HEK293 (cell line): ENCODE results near the gene NPTXR.

Experiments used
- GLI2 ChIP-seq: fragments of 450-650 bp; formaldehyde crosslinking; IDR thresholded peaks from 2 replicates; pipeline ENCODE4; 2017; ENCODE audit warnings: missing biosample characterization, missing genetic modification characterization, low read depth, borderline replicate concordance
- RBAK ChIP-seq: fragments of 450-650 bp; formaldehyde crosslinking; IDR thresholded peaks from 2 replicates; pipeline ENCODE4 v1.5.1; 2016; ENCODE audit warnings: missing biosample characterization, missing genetic modification characterization
- REST ChIP-seq: fragments of 450-650 bp; formaldehyde crosslinking; IDR thresholded peaks from 2 replicates; pipeline ENCODE4 v1.5.1; 2016; ENCODE audit warnings: missing biosample characterization, missing genetic modification characterization
- ZBTB1 ChIP-seq: fragments of 450-650 bp; formaldehyde crosslinking; IDR thresholded peaks from 2 replicates; pipeline ENCODE4 v1.5.1; 2016; ENCODE audit warnings: missing biosample characterization, missing genetic modification characterization
- ZBTB21 ChIP-seq: fragments of 450-650 bp; formaldehyde crosslinking; IDR thresholded peaks from 2 replicates; pipeline ENCODE4 v1.5.1; 2017; ENCODE audit warnings: missing biosample characterization, missing genetic modification characterization
- ZBTB8A ChIP-seq: fragments of 450-650 bp; formaldehyde crosslinking; IDR thresholded peaks from 2 replicates; pipeline ENCODE4 v1.5.1; 2016; ENCODE audit warnings: missing biosample characterization, missing genetic modification characterization
- ZFP37 ChIP-seq: fragments of 450-650 bp; formaldehyde crosslinking; IDR thresholded peaks from 2 replicates; pipeline ENCODE4 v1.5.1; 2016; ENCODE audit warnings: missing biosample characterization, missing genetic modification characterization
- ZNF140 ChIP-seq: fragments of 450-650 bp; formaldehyde crosslinking; IDR thresholded peaks from 2 replicates; pipeline ENCODE4 v1.5.1; 2016; ENCODE audit warnings: missing biosample characterization, missing genetic modification characterization
- ZNF266 ChIP-seq: fragments of 450-650 bp; formaldehyde crosslinking; IDR thresholded peaks from 2 replicates; pipeline ENCODE4 v1.5.1; 2016; ENCODE audit warnings: missing biosample characterization, missing genetic modification characterization, low read depth
- ZNF292 ChIP-seq: fragments of 450-650 bp; formaldehyde crosslinking; IDR thresholded peaks from 2 replicates; pipeline ENCODE4 v1.5.1; 2016; ENCODE audit warnings: low read depth, missing biosample characterization, missing genetic modification characterization, borderline replicate concordance
- ZNF394 ChIP-seq: fragments of 450-650 bp; formaldehyde crosslinking; IDR thresholded peaks from 2 replicates; pipeline ENCODE4 v1.5.1; 2016; ENCODE audit warnings: missing biosample characterization, missing genetic modification characterization, mild to moderate bottlenecking, moderate library complexity, borderline replicate concordance
- ZNF426 ChIP-seq: fragments of 450-650 bp; formaldehyde crosslinking; IDR thresholded peaks from 2 replicates; pipeline ENCODE4 v1.5.1; 2017; ENCODE audit warnings: missing biosample characterization, missing genetic modification characterization, mild to moderate bottlenecking, inconsistent platforms, moderate library complexity
- ZNF529 ChIP-seq: fragments of 450-650 bp; formaldehyde crosslinking; IDR thresholded peaks from 2 replicates; pipeline ENCODE4 v1.5.1; 2017; ENCODE audit warnings: missing genetic modification characterization, missing biosample characterization; ENCODE audit not compliant: insufficient replicate concordance
- ZNF558 ChIP-seq: fragments of 450-650 bp; formaldehyde crosslinking; IDR thresholded peaks from 2 replicates; pipeline ENCODE4 v1.5.1; 2016; ENCODE audit warnings: missing biosample characterization, missing genetic modification characterization
- ZNF623 ChIP-seq: fragments of 450-650 bp; formaldehyde crosslinking; IDR thresholded peaks from 2 replicates; pipeline ENCODE4 v1.5.1; 2016; ENCODE audit warnings: missing biosample characterization, missing genetic modification characterization
- ZNF639 ChIP-seq: fragments of 450-650 bp; formaldehyde crosslinking; IDR thresholded peaks from 2 replicates; pipeline ENCODE4 v1.5.1; 2016; ENCODE audit warnings: missing biosample characterization, missing genetic modification characterization
- ZNF664 ChIP-seq: fragments of 450-650 bp; formaldehyde crosslinking; IDR thresholded peaks from 2 replicates; pipeline ENCODE4 v1.5.1; 2016; ENCODE audit warnings: missing biosample characterization, missing genetic modification characterization
- ZXDB ChIP-seq: fragments of 450-650 bp; formaldehyde crosslinking; IDR thresholded peaks from 2 replicates; pipeline ENCODE4 v1.5.1; 2016; ENCODE audit warnings: missing biosample characterization, missing genetic modification characterization
- TF ChIP-seq, protein P1 (sequence below): fragments of 450-650 bp; formaldehyde crosslinking; conservative IDR thresholded peaks from 2 replicates; pipeline ENCODE4 v1.5.1; 2016; ENCODE audit warnings: low read depth, missing biosample characterization, missing genetic modification characterization

NPTXR gene

DNA sequence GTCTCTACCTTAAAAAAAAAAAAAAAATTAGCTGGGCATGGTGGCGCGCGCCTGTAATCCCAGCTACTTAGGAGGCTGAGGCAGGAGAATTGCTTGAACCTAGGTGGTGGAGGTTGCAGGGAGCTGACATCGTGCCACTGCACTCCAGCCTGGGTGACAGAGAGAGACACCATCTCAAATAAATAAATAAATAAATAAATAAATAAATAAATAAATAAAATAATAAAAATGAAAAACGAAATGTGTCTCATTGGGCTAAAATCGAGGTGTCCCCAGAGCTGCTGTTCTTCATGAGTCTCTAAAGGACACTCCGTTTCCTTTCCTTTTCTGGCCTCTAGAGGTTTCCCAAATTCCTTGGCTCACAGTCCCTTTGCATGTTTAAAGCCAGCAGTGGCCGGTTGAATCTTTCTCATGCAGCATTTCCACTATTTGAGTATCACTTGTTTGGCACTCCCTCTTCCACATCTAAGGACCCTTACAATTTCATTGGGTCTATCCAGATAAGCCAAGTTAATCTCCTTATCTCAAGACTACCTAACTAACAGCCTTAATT lies 38.7 kb downstream of the NPTXR start (continued):
- TF ChIP-seq ZFP37 (tag by site-specific recombination) (peak; percentile 58; the same call in 1 of the 2 replicates), GLI2 (tag by site-specific recombination) (peak; percentile 43; the same call in 1 of the 2 replicates), ZNF394 (peak; percentile 93), ZNF639 (tag by site-specific recombination) (peak; percentile 53; the same call in 1 of the 2 replicates), ZNF266 (tag by site-specific recombination) (peak; percentile 72), ZNF623 (tag by site-specific recombination) (peak; percentile 76), ZNF140 (tag by site-specific recombination) (peak; percentile 67), ZNF292 (tag by site-specific recombination) (peak; percentile 82; the same call in 1 of the 2 replicates), ZNF558 (peak; percentile 71; the same call in 1 of the 2 replicates), ZBTB21 (tag by site-specific recombination) (peak; percentile 57; the same call in 1 of the 2 replicates), ZNF529 (tag by site-specific recombination) (peak; percentile 48), ZNF426 (tag by site-specific recombination) (peak; percentile 78), ZXDB (tag by site-specific recombination) (0 out of 2 replicates have a peak, but pooled peaks have one; percentile 42), ZNF664 (tag by site-specific recombination) (peak; percentile 73), ZBTB8A (peak; percentile 76), REST (tag by site-specific recombination) (peak; percentile 61; the same call in 1 of the 2 replicates), ZBTB1 (0 out of 2 replicates have a peak, but pooled peaks have one; percentile 53), RBAK (tag by site-specific recombination) (0 out of 2 replicates have a peak, but pooled peaks have one; percentile 27)
- TF ChIP-seq, protein P1, sequence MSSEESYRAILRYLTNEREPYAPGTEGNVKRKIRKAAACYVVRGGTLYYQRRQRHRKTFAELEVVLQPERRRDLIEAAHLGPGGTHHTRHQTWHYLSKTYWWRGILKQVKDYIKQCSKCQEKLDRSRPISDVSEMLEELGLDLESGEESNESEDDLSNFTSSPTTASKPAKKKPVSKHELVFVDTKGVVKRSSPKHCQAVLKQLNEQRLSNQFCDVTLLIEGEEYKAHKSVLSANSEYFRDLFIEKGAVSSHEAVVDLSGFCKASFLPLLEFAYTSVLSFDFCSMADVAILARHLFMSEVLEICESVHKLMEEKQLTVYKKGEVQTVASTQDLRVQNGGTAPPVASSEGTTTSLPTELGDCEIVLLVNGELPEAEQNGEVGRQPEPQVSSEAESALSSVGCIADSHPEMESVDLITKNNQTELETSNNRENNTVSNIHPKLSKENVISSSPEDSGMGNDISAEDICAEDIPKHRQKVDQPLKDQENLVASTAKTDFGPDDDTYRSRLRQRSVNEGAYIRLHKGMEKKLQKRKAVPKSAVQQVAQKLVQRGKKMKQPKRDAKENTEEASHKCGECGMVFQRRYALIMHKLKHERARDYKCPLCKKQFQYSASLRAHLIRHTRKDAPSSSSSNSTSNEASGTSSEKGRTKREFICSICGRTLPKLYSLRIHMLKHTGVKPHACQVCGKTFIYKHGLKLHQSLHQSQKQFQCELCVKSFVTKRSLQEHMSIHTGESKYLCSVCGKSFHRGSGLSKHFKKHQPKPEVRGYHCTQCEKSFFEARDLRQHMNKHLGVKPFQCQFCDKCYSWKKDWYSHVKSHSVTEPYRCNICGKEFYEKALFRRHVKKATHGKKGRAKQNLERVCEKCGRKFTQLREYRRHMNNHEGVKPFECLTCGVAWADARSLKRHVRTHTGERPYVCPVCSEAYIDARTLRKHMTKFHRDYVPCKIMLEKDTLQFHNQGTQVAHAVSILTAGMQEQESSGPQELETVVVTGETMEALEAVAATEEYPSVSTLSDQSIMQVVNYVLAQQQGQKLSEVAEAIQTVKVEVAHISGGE (tag by site-specific recombination), result peak; percentile 75
- TF ChIP-seq, all 188 proteins: peak for 27; not testable (repeated sequence) for 161
